Measurements from ENCODE around the gene METTL5. TPM values are rescaled to one million over a fixed set of nuclear protein-coding genes. Genes with fewer than 3 reads are reported as not detected.

Gene METTL5
- total and polyA plus RNA-seq, 11 donors, result 50.8 to 120 (median 69.8) TPM

- TF ChIP-seq POLR2A (IDR thresholded peaks at IDR 0.05), result no peak
- TF ChIP-seq, protein P1, sequence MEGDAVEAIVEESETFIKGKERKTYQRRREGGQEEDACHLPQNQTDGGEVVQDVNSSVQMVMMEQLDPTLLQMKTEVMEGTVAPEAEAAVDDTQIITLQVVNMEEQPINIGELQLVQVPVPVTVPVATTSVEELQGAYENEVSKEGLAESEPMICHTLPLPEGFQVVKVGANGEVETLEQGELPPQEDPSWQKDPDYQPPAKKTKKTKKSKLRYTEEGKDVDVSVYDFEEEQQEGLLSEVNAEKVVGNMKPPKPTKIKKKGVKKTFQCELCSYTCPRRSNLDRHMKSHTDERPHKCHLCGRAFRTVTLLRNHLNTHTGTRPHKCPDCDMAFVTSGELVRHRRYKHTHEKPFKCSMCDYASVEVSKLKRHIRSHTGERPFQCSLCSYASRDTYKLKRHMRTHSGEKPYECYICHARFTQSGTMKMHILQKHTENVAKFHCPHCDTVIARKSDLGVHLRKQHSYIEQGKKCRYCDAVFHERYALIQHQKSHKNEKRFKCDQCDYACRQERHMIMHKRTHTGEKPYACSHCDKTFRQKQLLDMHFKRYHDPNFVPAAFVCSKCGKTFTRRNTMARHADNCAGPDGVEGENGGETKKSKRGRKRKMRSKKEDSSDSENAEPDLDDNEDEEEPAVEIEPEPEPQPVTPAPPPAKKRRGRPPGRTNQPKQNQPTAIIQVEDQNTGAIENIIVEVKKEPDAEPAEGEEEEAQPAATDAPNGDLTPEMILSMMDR (IDR thresholded peaks at IDR 0.05), result no peak
- no peak overlapping the region for H3K27ac ChIP-seq
- H3K9me3 ChIP-seq, result no peaks in the 10 kb centered on the region
- ATAC-seq (no peak), DNase-seq (no peak)
- intact Hi-C loops (cut with DNase I), result no loop called here
- 85 to 91% (median 89%) methylated on average over 6 of the region's 6 CpGs for WGBS, 4 donors
- no peaks in the 10 kb centered on the region for H3K36me3 ChIP-seq
- no peak overlapping the region for H3K4me3 ChIP-seq
- H3K27me3 ChIP-seq, result peaks cover 0 to 22% (median 12%) of the 10 kb centered on the region in 9 donors
- peaks cover 0 to 19% (median 0%) of the 10 kb centered on the region in 12 donors for H3K4me1 ChIP-seq
These were observed 59.2 kb downstream of the METTL5 start for GRCh38 chr2:169765523-169765922.

DNA sequence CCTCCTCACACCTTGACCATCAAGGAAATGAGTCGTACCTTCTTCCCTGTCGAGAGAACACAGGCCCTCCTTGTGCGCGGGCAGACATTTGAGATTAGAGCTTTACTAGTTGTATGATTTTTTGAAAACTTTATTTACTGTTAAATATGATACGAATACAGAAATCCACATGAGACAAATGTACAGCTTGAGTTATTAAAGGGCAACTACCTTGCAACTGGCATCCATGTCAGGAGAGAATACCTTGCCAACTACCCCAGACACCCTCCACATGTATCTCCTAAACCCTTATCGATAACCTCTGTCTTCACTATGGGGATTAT is 62.8 kb downstream of the METTL5 start:
- TF ChIP-seq POLR2A (IDR thresholded peaks at IDR 0.05), result no peak
- TF ChIP-seq, protein P1 (IDR thresholded peaks at IDR 0.05), result no peak
- H3K36me3 ChIP-seq, result no peaks in the 10 kb centered on the region
- H3K4me1 ChIP-seq, result peaks cover 0 to under 1% (median 0%) of the 10 kb centered on the region in 12 donors
- no peak overlapping the region for H3K27ac ChIP-seq
- intact Hi-C loops (cut with DNase I), result no loop called here
- WGBS, 4 donors, result 92 to 94% (median 93%) methylated on average over 6 of the region's 6 CpGs
- ATAC-seq (no peak), DNase-seq (no peak)
- no peak overlapping the region for H3K4me3 ChIP-seq
- H3K9me3 ChIP-seq, result no peaks in the 10 kb centered on the region
- H3K27me3 ChIP-seq, result no peaks in the 10 kb centered on the region

Other genes with a start within 250 kb of the METTL5 start
- gene PPIG, start 240.6 kb downstream of the METTL5 start, total RNA-seq, result 10 to 100 TPM; 19.9 to 48.8 (median 39.9) TPM
- 10 to 100 TPM; 23.9 to 69.6 TPM for gene PPIG, start 240.6 kb downstream of the METTL5 start, polyA plus RNA-seq
- not detected for gene CFAP210, start 130.5 kb downstream of the METTL5 start, total RNA-seq
- gene CFAP210, start 130.5 kb downstream of the METTL5 start, polyA plus RNA-seq, result under 1 TPM in 1 of 2 donors, not detected in 1; 0.11 TPM
- 1 to 10 TPM; 1.5 to 5.4 (median 3.0) TPM for gene PHOSPHO2, start 130.4 kb downstream of the METTL5 start, total RNA-seq
- 1 to 10 TPM in 1 of 2 donors, under 1 TPM in 1; 0.80 to 2.0 TPM for gene PHOSPHO2, start 130.4 kb downstream of the METTL5 start, polyA plus RNA-seq
- gene KLHL23, start 91.1 kb downstream of the METTL5 start, total RNA-seq, result 10 to 100 TPM in 6 of 9 donors, 1 to 10 TPM in 3; 7.1 to 15.1 (median 12.4) TPM
- 10 to 100 TPM; 10.1 to 14.2 TPM for gene KLHL23, start 91.1 kb downstream of the METTL5 start, polyA plus RNA-seq
- gene SSB, start 26.0 kb downstream of the METTL5 start, total RNA-seq, result 10 to 100 TPM; 37.4 to 60.6 (median 53.9) TPM
- 10 to 100 TPM; 42.7 to 94.0 TPM for gene SSB, start 26.0 kb downstream of the METTL5 start, polyA plus RNA-seq
- 100 to 1,000 TPM in 7 of 9 donors, 10 to 100 TPM in 2; 91.6 to 137 (median 107) TPM for gene UBR3, start 2.5 kb upstream of the METTL5 start, total RNA-seq
- gene UBR3, start 2.5 kb upstream of the METTL5 start, polyA plus RNA-seq, result 10 to 100 TPM; 34.8 to 41.2 TPM